OCI-LY3 (cell line): ENCODE measurements around the gene SUN3.

ENCODE experiments used
- H2AFZ ChIP-seq: fragments of 200-600, 300-600 bp; shearing (Covaris generic); 2 replicates; pipeline ENCODE4 v1.6.0; 2014; ENCODE audit warnings: antibody characterized with exemption, low read depth, low read length
- H3K27ac ChIP-seq: fragments of 200-600, 300-600 bp; sonication (generic); 2 replicates; pipeline ENCODE4 v1.5.1; 2014; ENCODE audit warnings: mild to moderate bottlenecking, low read length, moderate library complexity, mixed read lengths
- H3K27me3 ChIP-seq: fragments of 200-600, 300-600 bp; sonication (generic); 2 replicates; pipeline ENCODE4 v1.6.1; 2014; ENCODE audit warnings: low read depth, low read length, mixed read lengths
- H3K36me3 ChIP-seq: fragments of 200-600, 300-600 bp; sonication (generic); replicated peaks from 2 replicates; pipeline ENCODE3; 2014; ENCODE audit warnings: low read depth, low read length, mixed read lengths
- H3K4me1 ChIP-seq: fragments of 300-600, 200-600 bp; sonication (generic); 2 replicates; pipeline ENCODE4 v1.6.1; 2014; ENCODE audit warnings: low read length, mixed read lengths
- H3K4me2 ChIP-seq: fragments of 200-600, 300-600 bp; sonication (generic); 2 replicates; pipeline ENCODE4 v1.6.1; 2014; ENCODE audit warnings: low read length, mixed read lengths
- H3K4me3 ChIP-seq: fragments of 300-600, 200-600 bp; sonication (generic); 2 replicates; pipeline ENCODE4 v1.5.1; 2014; ENCODE audit warnings: antibody characterized with exemption, mild to moderate bottlenecking, low read length, moderate library complexity
- H3K79me2 ChIP-seq: fragments of 300-600, 200-600 bp; shearing (Covaris generic); 2 replicates; pipeline ENCODE4 v1.6.1; 2014; ENCODE audit warnings: mild to moderate bottlenecking, low read length, mixed read lengths
- H3K9ac ChIP-seq: fragments of 300-600, 200-600 bp; shearing (Covaris generic); 2 replicates; pipeline ENCODE4 v1.6.0; 2014; ENCODE audit warnings: mild to moderate bottlenecking, low read length, moderate library complexity
- H3K9me3 ChIP-seq: fragments of 200-600, 300-600 bp; shearing (Covaris generic); 2 replicates; pipeline ENCODE4 v1.6.1; 2014; ENCODE audit warnings: low read length, mixed read lengths; ENCODE audit not compliant: insufficient read depth
- H4K20me1 ChIP-seq: fragments of 200-600, 300-600 bp; sonication (generic); 2 replicates; pipeline ENCODE4 v1.6.1; 2016; ENCODE audit warnings: low read length, mixed read lengths; ENCODE audit not compliant: insufficient read depth
- EZH2phosphoT487 ChIP-seq: fragments of 200-600 bp; shearing (Covaris generic); IDR thresholded peaks from 2 replicates; pipeline ENCODE4 v1.6.1; 2018; ENCODE audit warnings: antibody characterized with exemption, mixed run types, low read depth
- TF ChIP-seq, protein P1 (sequence below): fragments of 200-600, 300-600 bp; sonication (generic); IDR thresholded peaks from 2 replicates; pipeline ENCODE4 v1.5.1; 2014; ENCODE audit warnings: antibody characterized with exemption, low read length, low read depth

SUN3 gene

DNA sequence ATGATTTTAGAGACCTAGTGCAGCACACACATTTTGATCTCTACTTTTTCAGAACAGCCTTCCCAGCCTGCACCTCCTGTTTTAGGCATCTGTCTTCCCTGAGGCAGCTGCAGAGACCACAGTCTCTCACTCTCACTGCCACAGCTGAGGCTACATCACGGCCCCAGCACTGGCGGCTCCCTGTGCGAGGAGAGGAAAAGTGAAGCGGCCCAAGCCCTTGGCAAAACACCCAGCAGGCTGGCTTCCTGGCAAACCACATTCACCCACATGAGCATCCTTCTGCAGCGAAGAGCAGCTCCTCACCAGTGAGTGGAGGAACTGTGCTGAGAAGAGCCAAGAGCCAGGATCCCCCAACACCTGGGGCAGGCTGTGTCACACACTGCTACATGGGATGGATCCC is 63.5 kb downstream of the SUN3 start:
- no peak overlapping the region for H3K4me3 ChIP-seq
- H3K79me2 ChIP-seq: no peaks in the 10 kb centered on the region
- H3K27me3 ChIP-seq: no peaks in the 10 kb centered on the region
- no peak overlapping the region for H3K27ac ChIP-seq
- H4K20me1 ChIP-seq: peaks cover 4% of the 10 kb centered on the region; the same call in 1 of the 2 replicates
- no peak overlapping the region for H3K4me2 ChIP-seq
- TF ChIP-seq, protein P1, sequence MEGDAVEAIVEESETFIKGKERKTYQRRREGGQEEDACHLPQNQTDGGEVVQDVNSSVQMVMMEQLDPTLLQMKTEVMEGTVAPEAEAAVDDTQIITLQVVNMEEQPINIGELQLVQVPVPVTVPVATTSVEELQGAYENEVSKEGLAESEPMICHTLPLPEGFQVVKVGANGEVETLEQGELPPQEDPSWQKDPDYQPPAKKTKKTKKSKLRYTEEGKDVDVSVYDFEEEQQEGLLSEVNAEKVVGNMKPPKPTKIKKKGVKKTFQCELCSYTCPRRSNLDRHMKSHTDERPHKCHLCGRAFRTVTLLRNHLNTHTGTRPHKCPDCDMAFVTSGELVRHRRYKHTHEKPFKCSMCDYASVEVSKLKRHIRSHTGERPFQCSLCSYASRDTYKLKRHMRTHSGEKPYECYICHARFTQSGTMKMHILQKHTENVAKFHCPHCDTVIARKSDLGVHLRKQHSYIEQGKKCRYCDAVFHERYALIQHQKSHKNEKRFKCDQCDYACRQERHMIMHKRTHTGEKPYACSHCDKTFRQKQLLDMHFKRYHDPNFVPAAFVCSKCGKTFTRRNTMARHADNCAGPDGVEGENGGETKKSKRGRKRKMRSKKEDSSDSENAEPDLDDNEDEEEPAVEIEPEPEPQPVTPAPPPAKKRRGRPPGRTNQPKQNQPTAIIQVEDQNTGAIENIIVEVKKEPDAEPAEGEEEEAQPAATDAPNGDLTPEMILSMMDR: no peak
- TF ChIP-seq EZH2phosphoT487: no peak
- H3K36me3 ChIP-seq: peaks cover 66% of the 10 kb centered on the region
- no peak overlapping the region for H3K9ac ChIP-seq
- no peaks in the 10 kb centered on the region for H3K9me3 ChIP-seq
- no peaks in the 10 kb centered on the region for H3K4me1 ChIP-seq
- H2AFZ ChIP-seq: no peak overlapping the region

DNA sequence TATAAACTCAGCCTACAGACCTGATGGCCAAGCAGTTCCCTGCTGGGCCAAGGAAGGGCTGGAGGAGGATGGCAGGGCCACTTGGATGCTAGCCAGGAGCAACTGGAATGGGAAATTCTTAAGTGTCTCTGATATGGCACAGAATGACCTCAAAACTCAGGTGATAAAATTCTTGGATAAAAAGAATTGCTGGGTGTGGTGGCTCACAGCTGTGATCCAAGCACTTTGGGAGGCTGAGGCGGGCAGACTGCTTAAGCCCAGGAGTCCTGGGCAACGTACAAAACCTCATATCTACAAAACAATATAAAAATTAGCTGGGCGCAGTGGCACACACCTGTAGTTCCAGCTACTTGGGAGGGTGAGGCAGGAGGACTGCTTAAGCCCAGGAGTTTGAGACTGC is 66.6 kb downstream of the SUN3 start:
- no peak overlapping the region for H3K27ac ChIP-seq
- H3K4me2 ChIP-seq: no peak overlapping the region
- no peaks in the 10 kb centered on the region for H3K27me3 ChIP-seq
- no peaks in the 10 kb centered on the region for H3K79me2 ChIP-seq
- no peaks in the 10 kb centered on the region for H3K9me3 ChIP-seq
- H3K9ac ChIP-seq: no peak overlapping the region
- H3K4me1 ChIP-seq: no peaks in the 10 kb centered on the region
- H3K4me3 ChIP-seq: no peak overlapping the region
- H4K20me1 ChIP-seq: no peaks in the 10 kb centered on the region
- H3K36me3 ChIP-seq: peaks cover 54% of the 10 kb centered on the region
- TF ChIP-seq, protein P1: no peak
- no peak overlapping the region for H2AFZ ChIP-seq

DNA sequence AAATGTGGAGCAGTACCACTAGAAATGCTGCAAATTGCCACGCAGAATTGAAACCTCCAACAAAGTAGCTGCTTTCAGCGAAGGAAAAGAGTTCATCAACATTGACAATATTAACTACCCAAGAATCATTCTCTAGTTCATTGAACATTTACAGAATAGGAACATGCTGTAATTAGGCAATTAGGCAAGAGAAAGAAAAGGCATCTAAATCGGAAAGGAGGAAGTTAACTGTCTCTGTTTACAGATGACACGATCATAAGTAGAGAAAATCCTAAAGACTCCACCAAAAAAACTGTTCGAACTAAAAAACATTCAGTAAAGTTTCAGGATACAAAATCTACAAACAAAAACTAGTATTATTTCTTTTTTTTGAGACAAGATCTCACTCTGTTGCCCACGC is 71.8 kb downstream of the SUN3 start:
- no peak overlapping the region for H3K4me3 ChIP-seq
- H3K27me3 ChIP-seq: no peaks in the 10 kb centered on the region
- no peak overlapping the region for H3K27ac ChIP-seq
- TF ChIP-seq EZH2phosphoT487: no peak
- TF ChIP-seq, protein P1: no peak
- no peak overlapping the region for H2AFZ ChIP-seq
- no peaks in the 10 kb centered on the region for H4K20me1 ChIP-seq
- H3K9me3 ChIP-seq: no peaks in the 10 kb centered on the region
- H3K4me2 ChIP-seq: no peak overlapping the region
- H3K4me1 ChIP-seq: no peaks in the 10 kb centered on the region
- peaks cover 20% of the 10 kb centered on the region for H3K36me3 ChIP-seq
- no peaks in the 10 kb centered on the region for H3K79me2 ChIP-seq
- H3K9ac ChIP-seq: no peak overlapping the region

DNA sequence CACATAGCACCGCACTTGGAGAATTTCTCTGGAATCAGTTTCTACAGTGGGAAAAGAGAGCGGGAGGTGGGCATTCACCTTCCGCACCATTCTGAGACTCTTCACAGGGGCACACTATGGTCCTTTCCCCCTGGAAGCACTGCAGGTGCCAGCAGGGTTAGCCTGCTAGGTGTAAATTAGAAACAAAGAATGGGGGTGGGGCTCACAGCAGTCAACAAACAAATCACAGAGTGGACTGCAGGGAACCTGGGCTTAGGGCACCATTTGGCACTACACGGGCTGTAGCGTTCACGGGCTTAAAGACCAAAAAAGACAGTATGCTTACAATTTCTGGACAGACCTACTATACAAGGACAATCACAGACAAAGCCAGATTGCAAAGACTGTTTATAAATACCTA is 72.7 kb downstream of the SUN3 start:
- H3K27ac ChIP-seq: no peak overlapping the region
- TF ChIP-seq, protein P1: no peak
- TF ChIP-seq EZH2phosphoT487: no peak
- no peak overlapping the region for H3K4me3 ChIP-seq
- no peak overlapping the region for H2AFZ ChIP-seq
- peaks cover 12% of the 10 kb centered on the region for H3K36me3 ChIP-seq
- no peaks in the 10 kb centered on the region for H3K27me3 ChIP-seq
- H4K20me1 ChIP-seq: no peaks in the 10 kb centered on the region
- H3K4me2 ChIP-seq: no peak overlapping the region
- no peaks in the 10 kb centered on the region for H3K9me3 ChIP-seq
- no peaks in the 10 kb centered on the region for H3K4me1 ChIP-seq
- no peak overlapping the region for H3K9ac ChIP-seq
- no peaks in the 10 kb centered on the region for H3K79me2 ChIP-seq
